ENCODE data around the gene FARS2.

DNA sequence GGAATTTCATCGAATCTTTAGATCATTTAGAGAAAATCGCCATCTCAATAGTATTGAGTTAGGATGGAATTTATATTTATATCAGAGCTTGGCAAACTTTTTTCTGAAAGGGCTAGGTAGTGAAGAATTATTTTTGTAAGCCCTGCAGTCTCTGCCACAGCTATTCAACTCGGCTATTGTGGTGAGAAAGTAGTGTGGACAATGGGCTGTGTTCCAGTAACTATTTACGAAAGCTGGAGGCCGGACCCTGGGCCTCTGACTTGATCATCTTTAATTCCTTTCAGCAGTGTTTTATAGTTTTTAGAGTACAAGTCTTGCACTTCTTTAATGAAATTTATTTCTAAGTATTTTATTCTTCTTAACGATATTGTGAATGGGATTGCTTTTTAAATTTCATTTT, 201.5 kb downstream of the FARS2 start:
- TF ChIP-seq GATA2 (IDR thresholded peaks at IDR 0.05; ENCODE audit: low read depth, low read length): no peak
- TF ChIP-seq GATA3 (IDR thresholded peaks at IDR 0.05; ENCODE audit: low read depth, low read length): no peak
